ENCODE measurements around the gene GIMAP7.

DNA sequence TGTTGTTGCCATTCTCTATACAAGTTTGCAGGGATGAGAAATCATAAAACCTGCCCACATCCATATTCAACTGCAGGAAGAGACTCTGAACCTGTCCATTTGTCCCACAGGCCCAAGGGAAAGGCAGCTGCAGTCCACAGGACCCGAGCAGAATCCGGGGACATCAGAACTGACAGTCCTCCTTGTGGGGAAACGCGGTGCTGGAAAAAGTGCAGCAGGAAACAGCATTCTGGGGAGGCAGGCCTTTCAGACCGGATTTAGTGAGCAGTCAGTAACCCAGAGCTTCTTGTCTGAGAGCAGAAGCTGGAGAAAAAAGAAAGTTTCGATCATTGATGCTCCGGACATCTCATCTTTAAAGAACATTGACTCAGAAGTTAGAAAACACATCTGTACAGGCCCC lies 40.8 kb upstream of the GIMAP7 start:
- TF ChIP-seq POLR2A (IDR thresholded peaks at IDR 0.05) = no peak
- TF ChIP-seq CTCF (IDR thresholded peaks at IDR 0.05) = peak in 1 of 6 experiments; percentile 20
- TF ChIP-seq POLR2AphosphoS5 (IDR thresholded peaks at IDR 0.05) = no peak
- TF ChIP-seq EP300 (IDR thresholded peaks at IDR 0.05) = no peak

Measured in upper lobe of left lung (tissue), 4 donors.